ENCODE data around the gene COL4A4.

DNA sequence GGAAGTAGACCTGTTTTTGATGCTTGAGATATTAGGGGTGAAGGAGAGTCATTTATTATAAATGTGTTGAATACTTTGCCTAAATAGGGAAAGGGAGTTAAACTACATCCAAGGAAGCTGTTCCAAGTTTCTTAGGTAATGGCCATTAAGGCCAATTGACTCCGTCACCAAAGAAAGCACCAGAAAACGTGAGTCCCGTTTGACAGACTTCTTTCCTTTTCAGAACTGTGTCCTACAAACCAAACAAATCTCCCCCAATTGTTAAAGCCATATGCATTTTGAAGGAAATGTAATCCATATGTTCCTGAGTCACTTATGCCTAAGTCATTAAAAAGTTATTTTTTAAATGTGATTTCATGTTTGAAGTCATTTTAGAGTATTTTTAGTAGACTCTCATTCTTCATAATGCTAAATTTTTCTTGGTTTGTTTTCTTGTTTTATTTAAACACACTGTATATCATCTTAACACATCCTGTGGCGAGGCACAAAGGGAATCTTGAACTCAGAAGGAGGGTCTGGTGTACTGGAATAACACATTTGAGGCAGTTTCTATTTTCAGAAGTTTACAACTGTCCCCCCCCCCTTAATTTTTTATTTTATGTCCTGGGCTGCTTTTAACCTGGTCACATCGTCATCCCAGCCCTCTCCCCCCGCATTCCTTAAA lies 194.5 kb downstream of the COL4A4 start:
- TF ChIP-seq, protein P1, sequence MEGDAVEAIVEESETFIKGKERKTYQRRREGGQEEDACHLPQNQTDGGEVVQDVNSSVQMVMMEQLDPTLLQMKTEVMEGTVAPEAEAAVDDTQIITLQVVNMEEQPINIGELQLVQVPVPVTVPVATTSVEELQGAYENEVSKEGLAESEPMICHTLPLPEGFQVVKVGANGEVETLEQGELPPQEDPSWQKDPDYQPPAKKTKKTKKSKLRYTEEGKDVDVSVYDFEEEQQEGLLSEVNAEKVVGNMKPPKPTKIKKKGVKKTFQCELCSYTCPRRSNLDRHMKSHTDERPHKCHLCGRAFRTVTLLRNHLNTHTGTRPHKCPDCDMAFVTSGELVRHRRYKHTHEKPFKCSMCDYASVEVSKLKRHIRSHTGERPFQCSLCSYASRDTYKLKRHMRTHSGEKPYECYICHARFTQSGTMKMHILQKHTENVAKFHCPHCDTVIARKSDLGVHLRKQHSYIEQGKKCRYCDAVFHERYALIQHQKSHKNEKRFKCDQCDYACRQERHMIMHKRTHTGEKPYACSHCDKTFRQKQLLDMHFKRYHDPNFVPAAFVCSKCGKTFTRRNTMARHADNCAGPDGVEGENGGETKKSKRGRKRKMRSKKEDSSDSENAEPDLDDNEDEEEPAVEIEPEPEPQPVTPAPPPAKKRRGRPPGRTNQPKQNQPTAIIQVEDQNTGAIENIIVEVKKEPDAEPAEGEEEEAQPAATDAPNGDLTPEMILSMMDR (IDR thresholded peaks at IDR 0.05): no peak
- no peak for TF ChIP-seq MAFK (IDR thresholded peaks at IDR 0.05; ENCODE audit: partially characterized antibody)
- TF ChIP-seq EP300 (IDR thresholded peaks at IDR 0.05): no peak
- TF ChIP-seq HOXB13 (CRISPR knock-in tag; IDR thresholded peaks at IDR 0.05; ENCODE audit: low read depth): no peak
- no peak for TF ChIP-seq POLR2A (IDR thresholded peaks at IDR 0.05; ENCODE audit: low read length)
- no peak for TF ChIP-seq RFX5 (IDR thresholded peaks at IDR 0.05)
- no peak for TF ChIP-seq CEBPB (IDR thresholded peaks at IDR 0.05)
- no peak for TF ChIP-seq CBX8 (IDR thresholded peaks at IDR 0.05)
- no peak for TF ChIP-seq RCOR1 (IDR thresholded peaks at IDR 0.05; ENCODE audit: low read depth, low read length)
- no peak for TF ChIP-seq POLR2AphosphoS2 (conservative IDR thresholded peaks at IDR 0.05; ENCODE audit: low read length)
- no peak for TF ChIP-seq JUN (IDR thresholded peaks at IDR 0.05)
- TF ChIP-seq CHD2 (IDR thresholded peaks at IDR 0.05; ENCODE audit: low read length, partially characterized antibody): no peak
